SH-SY5Y (cell line): ENCODE results near the gene INTS14.

Experiments
- GATA2 ChIP-seq: IDR thresholded peaks from 2 replicates; pipeline ENCODE4 v1.6.1; 2011; ENCODE audit warnings: mild to moderate bottlenecking, low read depth, low read length
- GATA3 ChIP-seq: IDR thresholded peaks from 2 replicates; pipeline ENCODE4 v1.6.1; 2011; ENCODE audit warnings: low read depth, mild to moderate bottlenecking, low read length, moderate library complexity

- TF ChIP-seq GATA3 (no peak), GATA2 (no peak)
Observed at GRCh38 chr15:65623103-65623502, 12.2 kb upstream of the INTS14 start.
